DMS53 treated with DMSO at 0.1 percent for 48 hours (cell line): ENCODE measurements around the gene UBE2K.
"Not testable (repeated sequence)": the region's sequence is repeated elsewhere in the genome, so short reads cannot be mapped to it uniquely, and the experiment has no call there.

Experiments
- DNase-seq: peaks from one replicate; lab custom pipeline; 2025; ENCODE audit not compliant: unreplicated experiment; lab: John Stamatoyannopoulos, UW

UBE2K gene

DNA sequence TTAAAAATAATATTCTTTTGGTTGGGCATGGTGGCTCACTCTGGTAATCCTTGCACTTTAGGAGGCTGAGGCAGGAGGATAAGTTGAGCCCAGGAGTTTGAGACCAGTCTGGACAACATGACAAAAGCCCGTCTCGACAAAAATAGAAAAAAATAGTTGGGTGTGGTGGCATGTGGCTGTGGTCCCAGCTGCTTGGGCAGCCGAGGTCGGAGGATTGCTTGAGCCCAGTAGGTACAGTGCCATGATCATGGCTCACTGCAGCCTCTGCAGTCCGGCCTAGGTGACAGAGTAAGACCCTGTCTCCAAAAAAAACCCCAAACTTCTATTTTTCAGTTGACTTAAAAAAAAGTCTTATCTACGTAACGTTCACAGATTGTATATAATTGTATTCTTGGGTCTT lies 23.9 kb downstream of the UBE2K start:
- DNase-seq: no peak

DNA sequence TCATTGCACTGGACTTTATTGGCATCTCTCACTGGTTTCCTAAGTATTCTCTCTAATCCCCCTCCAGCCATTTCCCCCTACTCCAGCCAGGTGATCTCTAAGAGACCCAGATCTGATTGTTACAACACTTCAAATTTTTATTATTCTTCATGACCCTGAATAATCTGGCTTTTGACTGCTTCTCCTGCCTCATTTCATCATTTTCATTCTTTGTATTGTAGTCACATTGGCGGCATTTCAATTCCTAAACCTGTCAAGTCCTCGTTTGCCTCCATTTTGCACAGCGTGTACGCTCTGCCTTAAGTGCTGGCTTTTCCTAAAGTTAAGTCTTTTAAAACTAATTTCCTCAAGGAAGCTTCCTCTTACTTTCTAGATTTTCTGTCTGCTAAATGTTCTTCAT lies 31.6 kb downstream of the UBE2K start:
- DNase-seq: no peak

DNA sequence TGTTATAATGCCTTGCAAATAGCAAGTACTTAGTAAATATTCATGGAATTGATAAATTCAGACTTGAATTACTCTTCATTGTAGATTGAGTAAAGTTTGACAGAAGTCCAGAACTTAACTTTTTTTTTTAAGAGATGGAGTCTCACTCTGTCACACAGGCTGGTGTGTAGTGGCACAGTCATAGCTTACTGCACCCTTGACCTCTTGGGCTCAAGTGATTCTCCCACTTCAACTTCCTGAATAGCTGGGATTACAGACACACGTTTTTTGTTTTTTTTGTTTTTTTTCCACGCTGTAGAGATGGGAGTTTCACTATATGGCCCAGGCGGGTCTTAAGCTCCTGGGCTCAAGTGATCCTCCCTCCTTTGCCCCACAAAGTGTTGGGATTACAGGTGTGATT lies 32.1 kb downstream of the UBE2K start:
- DNase-seq: peak; percentile 26

DNA sequence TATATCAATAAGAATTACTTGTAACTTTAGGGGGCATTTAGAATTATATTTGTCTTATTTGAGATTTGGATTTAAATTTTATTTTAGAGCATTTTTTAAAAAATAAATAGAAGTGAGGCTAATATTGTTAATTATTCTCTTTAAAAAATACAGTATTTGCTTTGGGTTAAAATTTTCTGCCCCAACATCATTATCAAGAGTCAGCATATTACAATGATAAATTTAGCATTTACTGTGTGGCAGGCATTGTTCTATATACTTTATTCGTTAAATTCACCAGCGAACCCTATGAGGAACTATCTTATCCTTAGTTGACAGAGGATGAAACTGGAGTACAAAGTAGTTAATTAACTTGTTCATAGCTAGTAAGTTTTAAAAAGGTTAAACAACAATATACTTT lies 34.0 kb downstream of the UBE2K start:
- DNase-seq: no peak

DNA sequence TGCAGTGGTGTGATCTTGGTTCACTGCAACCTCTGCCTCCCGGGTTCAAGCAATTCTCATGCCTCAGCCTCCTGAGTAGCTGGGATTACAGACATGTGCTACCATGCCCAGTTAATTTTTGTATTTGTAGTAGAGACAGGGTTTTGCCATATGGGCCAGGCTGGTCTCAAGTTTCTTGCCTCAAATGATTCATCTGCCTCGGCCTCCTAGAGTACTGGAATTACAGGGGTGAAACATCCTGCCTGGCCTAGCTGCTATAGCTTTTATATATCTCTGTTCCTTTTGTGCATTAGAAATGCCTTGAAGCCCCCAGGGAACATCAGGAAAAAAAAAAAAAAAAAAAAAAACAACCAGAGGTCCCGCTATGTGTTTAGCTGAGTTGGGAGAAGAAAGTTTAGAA lies 34.8 kb downstream of the UBE2K start:
- no peak for DNase-seq

DNA sequence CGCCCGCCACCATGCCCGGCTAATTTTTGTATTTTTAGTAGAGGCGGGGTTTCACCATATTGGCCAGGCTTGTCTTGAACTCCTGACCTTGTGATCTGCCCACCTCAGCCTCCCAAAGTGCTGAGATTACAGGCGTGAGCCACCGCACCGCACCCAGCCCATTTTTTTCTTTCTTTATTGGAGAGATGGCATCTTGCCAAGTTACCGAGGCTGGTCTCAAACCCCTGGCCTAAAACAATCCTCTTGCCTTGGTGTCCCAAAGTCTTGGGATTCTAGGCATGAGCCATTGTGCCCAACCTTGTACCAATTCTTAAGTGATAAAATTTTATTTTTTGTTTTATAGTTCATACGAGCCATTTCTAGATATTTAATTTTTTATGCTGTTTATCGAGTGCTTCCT lies 41.7 kb downstream of the UBE2K start:
- DNase-seq: not testable (repeated sequence)

DNA sequence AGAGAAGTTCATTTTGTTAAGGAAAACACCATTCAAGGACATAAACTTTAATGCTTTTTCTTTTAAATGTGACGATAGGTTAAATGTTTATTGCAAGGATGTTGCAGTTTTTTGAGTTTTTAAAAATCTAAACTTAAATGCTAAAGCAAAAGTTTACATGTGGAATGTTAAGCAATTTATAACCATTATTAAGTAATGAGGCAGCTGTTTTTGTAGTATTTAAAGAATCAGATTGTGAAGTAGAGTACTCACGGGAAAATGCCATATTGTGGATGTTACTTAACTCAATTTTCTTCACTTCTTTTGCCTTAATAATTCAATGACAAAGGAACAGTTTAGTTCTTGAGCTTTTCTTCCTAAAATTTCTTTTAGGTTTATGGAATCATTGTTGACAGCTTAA lies 43.5 kb downstream of the UBE2K start:
- DNase-seq: no peak

DNA sequence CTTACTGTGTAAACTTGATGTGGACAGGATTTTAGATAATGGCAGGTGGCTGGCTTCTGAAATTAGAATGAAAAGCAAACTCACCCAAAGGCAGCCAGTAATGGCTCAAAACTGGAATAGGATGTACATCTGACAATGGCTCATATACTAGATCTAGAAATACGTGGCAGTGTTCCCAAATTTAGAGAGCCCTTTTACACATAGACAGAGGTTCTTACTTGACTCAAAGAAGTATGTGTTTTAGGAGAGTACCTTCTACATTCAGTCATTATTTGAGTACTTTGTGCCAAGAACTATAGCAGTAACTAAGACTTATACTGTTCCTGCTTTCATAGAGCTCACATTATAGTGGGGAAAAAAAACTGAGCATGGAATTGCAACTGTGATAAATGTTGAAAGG lies 48.0 kb downstream of the UBE2K start:
- no peak for DNase-seq

DNA sequence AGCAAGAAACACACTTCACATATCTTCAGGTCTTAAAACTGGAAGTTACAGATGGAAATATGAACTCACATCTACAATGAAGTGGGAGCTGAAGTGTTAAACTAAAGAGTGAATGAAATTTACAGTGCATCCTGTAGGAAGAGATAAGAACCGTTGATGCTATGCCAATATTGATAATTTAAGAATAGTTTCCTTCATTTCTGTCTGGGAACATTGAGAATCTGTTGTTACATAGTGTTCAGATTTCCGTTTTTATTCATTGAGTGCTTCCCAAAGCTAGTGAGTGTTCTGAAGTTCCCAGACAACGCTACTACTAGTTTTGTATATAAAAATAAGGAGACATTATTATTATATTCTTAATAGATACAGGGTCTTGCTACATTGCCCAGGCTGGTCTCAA lies 52.3 kb downstream of the UBE2K start:
- DNase-seq: no peak

DNA sequence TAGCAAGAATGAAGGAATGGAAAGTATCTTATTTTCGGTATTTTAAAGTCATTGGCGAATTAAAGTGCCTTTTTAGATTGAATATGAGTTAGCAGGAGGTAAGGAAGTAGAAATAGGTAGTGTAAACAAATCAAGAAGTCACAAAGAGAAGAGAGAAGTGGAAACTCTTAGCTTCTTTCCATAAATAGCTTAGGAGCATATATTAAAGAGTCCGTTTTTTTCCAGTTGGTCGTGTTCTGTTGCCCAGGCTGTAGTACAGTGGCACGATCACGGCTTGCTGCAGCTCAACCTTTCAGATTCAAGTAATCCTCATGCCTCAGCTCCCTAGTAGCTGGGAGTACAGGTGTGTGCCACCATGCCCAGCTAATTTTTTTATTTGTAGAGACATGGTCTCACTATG lies 56.4 kb downstream of the UBE2K start:
- DNase-seq: no peak

DNA sequence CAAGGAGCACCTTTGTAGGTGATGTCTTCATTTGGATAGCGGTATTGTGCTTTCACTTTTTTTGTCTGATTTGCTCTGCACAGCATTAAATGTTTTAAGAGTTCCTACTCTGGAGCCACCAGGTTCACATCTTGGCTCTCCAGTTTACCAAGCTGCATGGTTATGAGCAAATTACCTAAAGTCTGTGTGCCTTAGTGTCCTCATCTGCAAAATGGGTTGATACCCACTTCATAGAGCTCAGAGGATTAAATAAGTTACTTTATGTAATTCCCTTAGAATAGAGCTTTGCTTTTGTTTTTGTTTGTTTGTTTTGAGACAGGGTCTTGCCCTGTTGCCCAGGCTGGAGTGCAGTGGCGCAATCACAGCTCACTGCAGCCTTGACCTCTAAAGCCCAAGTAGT lies 58.2 kb downstream of the UBE2K start:
- no peak for DNase-seq

DNA sequence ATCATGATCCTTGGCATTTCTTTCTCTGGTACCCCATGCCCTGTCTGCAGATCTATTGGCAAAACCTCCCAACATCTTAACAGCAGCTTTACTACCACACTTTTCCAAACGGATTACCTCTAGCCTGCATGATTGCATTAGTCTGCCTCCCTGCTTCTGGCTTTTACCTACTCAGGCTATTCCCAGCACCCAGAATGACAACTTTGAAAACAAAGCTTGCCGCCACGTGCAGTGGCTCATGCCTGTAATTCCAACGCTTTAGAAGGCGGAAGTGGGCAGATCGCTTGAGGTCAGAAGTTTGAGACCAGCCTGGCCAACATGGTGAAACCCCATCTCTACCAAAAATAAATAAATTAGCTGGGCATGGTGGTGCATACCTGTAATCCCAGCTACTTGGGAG lies 60.2 kb downstream of the UBE2K start:
- no peak for DNase-seq

DNA sequence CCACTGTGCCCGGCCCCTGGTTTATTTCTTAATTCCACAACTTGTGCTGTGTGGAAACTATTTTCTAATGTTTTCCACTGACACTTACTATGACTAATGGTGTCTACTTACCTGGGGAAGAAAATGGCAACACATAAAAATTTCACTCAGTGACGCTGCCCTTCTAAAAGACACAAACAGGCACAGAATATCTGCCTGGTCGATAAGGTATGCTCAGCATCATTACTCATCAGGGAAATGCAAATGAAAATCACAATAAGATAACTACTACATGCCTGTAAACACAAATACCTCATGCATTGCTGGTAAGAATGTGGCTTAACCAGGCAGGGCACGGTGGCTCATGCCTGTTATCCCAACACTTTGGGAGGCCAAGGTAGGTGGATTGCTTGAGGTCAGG lies 61.6 kb downstream of the UBE2K start:
- no peak for DNase-seq

DNA sequence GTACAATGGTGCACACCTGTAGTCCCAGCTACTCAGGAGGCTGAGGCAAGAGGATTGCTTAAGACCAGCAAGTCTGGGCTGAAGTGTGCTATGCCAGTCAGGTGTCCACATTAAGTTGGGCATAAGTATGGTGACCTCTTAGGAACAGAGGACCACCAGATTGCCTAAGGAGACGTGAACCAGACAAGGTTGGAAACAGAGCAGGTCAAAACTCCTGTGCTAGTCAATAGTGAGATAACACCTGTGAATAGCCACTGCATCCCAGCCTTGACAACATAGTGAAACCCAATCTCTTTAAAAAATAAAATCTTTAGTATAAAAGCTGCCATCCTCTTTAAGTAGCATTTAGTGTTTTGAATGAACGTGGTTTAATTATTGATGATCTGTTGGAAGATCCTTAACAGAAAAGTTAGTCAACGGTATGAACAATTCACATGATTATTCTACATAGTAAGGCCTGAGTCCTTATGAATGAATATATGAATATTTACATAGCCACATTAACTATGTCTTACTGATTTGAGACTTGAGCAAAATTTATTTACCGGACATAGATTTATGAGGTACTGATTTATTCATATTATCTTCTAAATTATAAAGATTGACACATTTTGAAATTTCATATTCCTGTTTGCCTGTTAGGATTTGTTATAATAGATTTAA lies 63.2 kb downstream of the UBE2K start:
- no peak for DNase-seq

DNA sequence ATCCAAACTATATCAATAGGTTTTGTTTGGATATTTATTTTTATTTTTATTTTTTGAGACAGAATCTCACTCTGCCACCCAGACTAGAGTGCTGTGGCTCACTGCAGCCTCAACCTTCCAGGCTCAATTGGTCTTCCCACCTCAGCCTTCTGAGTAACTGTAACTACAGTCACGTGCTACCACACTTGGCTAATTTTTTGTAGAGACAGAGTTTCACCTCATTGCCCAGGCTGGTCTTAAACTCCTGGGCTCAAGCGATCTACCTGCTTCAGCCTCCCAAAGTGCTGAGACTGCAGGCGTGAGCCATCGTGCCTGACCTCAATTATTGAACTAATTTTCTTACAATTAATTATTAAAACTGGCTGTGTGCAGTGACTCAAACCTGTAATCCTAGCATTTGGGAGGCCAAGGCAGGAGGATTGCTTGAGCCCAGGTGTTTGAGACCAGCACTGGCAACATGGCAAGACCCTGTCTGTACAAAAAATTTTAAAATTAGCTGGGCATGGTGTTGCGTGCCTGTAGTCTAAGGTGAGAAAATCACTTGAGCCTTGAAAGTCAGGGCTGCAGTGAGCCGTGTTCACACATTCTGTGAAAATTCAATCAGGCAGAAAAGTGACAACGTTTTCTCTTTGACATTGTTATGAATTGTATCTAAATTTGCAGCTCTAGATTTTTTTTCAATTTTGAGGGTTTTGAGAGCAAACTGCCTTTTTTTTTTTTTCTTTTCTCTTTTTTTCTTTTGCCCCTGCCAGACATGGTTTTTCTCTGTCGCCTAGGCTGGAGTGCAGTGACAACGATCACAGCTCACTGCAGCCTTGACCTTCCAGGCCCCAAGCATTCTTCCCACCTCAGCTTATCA lies 66.0 kb downstream of the UBE2K start:
- no peak for DNase-seq

DNA sequence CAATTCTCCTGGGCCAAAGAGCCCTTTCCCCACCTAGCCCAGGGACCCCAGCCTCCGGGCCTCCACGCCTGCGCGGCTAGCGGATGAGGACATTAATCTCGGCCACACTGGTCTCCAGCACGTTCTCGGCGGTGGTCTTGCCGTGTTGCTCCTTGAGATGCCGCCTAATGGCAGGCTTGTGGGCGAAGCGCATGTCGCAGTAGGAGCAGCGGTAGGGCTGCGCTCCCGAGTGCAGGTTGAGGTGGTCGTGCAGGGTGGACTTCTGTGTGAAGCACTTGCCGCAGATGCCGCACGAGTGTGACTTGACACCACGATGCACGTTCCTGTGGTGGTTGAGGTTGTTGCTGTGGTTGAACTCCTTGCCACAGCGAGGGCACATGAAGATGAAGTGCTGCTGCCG lies 72.1 kb downstream of the UBE2K start:
- DNase-seq: no peak

DNA sequence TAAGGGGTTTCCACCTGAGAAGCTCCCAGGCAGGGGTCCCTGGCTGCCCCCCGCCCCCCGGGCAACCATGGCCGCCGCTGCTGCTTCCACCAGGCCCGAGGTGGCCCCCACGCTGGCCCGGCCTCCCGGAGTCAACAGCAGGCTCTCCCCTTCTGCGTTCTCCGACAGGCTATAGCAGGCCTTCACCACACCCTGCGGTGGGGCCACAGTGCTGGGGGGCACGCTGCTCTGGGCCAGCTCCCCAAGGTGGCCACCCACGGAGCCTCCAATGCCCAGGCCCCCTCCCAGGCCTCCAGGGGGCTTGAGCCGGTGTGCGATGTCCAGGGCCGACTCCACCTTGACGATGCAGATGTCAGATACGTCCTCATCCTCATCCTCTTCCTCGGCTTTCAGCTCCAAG lies 72.5 kb downstream of the UBE2K start:
- DNase-seq: no peak

DNA sequence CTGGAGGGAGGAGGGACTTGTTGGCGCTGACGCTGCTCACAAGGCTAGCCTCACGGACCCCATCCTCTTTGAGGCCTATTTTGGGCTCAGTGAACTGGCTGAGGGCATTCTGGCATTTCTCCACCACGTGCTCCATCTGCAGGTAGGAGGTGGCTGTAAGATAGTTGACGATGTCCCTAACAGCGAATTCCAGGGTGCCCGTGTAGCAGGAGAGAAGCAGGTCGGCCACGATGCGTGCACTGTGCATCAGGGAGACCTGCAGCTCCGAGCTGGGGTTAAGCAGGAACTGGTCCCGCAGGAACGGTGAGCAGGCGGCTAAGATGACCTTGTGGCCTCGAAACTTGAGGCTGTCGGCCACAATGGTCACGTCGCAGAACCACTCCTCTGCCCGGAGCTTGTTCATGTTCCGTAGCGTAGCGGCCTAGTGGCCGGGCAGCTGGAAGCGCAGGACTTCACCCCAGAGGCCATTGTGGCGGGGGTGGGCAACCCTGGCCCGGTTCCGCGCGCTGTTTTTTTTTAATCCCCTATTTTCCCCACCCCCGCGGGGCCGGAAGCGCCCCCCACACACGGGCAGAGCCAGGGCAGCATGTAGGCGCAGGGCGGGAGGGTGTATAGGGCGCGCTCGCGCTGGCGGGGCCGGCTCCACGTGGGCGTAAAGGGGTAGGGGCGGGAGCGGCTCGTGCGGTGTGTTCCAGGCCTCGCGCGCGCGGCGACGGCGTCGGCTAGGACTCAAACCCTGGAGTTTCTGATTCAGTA lies 73.2 kb downstream of the UBE2K start:
- no peak for DNase-seq

DNA sequence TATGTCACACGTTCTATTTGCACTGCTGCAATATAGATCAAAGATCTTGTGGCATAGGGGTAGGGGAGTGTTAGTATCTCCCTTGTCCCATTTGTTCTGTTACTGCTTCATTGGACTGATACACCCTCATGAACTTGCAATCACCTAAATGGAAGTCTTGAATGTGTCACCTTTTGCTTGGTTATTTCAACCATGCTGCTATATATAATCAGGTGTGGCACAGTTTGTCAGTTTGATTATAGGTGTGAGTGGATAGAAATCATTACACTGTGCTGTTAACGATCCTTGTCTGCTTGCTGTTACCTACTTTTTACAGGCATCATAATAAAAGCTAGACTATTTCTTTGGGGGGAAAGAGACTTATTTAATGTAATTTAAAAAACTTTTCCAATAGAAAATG lies 84.1 kb downstream of the UBE2K start:
- DNase-seq: not testable (repeated sequence)

DNA sequence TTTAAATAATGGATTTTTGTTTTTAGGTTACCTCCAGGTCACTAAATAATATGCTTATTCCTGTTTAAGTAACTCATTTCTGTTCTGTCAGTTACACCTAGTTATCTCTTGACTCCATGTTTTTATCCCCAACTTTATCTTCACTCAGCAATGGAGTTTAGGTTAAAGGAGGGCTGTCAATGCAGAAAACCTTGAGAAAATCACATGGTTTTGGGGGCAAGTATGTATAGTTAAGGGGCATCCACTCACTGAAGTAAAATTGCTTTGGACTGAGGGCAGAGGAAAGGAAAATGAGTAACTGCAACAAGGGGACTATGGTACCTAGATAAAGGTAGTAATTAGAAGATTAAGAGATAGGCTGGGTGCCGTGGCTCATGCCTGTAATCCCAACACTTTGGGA lies 87.1 kb downstream of the UBE2K start:
- no peak for DNase-seq

DNA sequence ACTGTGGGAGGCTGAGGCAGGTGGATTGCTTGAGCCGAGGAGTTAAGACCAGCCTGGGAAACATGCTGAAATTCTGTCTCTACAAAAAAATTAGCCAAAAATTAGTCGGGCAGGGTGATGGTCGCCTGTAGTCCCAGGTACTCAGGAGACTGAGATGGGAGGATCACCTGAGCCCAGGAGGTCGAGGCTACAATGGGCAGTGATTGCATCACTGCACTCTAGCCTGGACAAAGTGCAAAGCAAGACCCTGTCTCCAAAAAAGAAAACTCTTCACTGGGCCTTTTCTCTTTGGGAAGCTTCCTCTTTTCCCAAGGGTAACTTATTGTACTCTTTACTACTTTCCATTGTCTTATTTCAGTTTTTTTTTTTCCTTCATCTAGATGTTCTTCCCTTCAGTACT lies 88.9 kb downstream of the UBE2K start:
- no peak for DNase-seq

DNA sequence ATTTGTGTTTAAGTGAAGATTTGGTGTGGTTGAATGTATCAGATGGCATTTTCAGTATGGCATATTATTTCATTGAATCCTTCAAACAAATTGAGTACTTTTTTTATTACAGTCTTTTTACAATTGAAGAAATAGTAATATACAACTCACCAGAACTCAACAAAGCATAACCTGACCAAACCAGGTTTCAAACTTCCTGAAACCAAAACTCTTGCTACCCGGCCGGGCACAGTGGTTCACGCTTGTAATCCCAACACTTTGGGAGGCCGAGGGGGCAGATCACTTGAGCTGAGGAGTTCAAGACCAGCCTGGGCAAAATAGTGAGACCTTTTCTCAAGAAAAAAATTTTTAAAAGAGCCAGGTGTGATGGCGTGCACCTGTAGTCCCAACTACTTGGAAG lies 94.2 kb downstream of the UBE2K start:
- DNase-seq: no peak
